Smooth muscle cell (in vitro differentiated cells): Measurements from ENCODE around the gene KRTAP19-1. TPM values are rescaled to one million over a fixed set of nuclear protein-coding genes. Genes with fewer than 3 reads are reported as not detected.

ENCODE experiments used
- DNase-seq: peaks from one replicate; lab custom pipeline; 2025; ENCODE audit not compliant: unreplicated experiment; lab: John Stamatoyannopoulos, UW
- H2AFZ ChIP-seq: fragments of 200-600 bp; sonication (generic); 2 replicates; pipeline ENCODE4 v1.6.0; 2016; ENCODE audit warnings: antibody characterized with exemption, low read depth, mild to moderate bottlenecking
- H3F3A ChIP-seq: fragments of 200-600 bp; sonication (generic); 2 replicates; pipeline ENCODE4 v1.6.0; 2017; ENCODE audit warnings: antibody characterized with exemption, low read depth
- H3K27ac ChIP-seq: fragments of 200-600 bp; sonication (generic); 2 replicates; pipeline ENCODE4 v1.5.1; 2016; ENCODE audit warnings: low read depth, mild to moderate bottlenecking
- H3K27me3 ChIP-seq: fragments of 200-600 bp; sonication (generic); 2 replicates; pipeline ENCODE4 v1.6.1; 2016; ENCODE audit warnings: low read depth, mild to moderate bottlenecking
- H3K36me3 ChIP-seq: fragments of 200-600 bp; sonication (generic); 2 replicates; pipeline ENCODE4 v1.5.1; 2016; ENCODE audit warnings: low read depth
- H3K4me1 ChIP-seq: fragments of 200-600 bp; sonication (generic); 2 replicates; pipeline ENCODE4 v1.5.1; 2016; ENCODE audit warnings: low read depth
- H3K4me2 ChIP-seq: fragments of 200-600 bp; sonication (generic); 2 replicates; pipeline ENCODE4 v1.6.0; 2016; ENCODE audit warnings: mild to moderate bottlenecking
- H3K4me3 ChIP-seq: fragments of 200-600 bp; sonication (generic); 2 replicates; pipeline ENCODE4 v1.5.1; 2016; ENCODE audit warnings: mild to moderate bottlenecking
- H3K79me2 ChIP-seq: fragments of 200-600 bp; sonication (generic); 2 replicates; pipeline ENCODE4 v1.6.0; 2016; ENCODE audit warnings: low read depth, mild to moderate bottlenecking
- H3K9ac ChIP-seq: fragments of 200-600 bp; sonication (generic); 2 replicates; pipeline ENCODE4 v1.6.0; 2016; ENCODE audit warnings: low read depth
- H3K9me3 ChIP-seq: fragments of 200-600 bp; sonication (generic); replicated peaks from 2 replicates; pipeline ENCODE4 v1.5.1; 2016; ENCODE audit warnings: low read depth
- H4K20me1 ChIP-seq: fragments of 200-600 bp; sonication (generic); 2 replicates; pipeline ENCODE4 v1.6.0; 2016; ENCODE audit warnings: low read depth
- WGBS: methylation state at CpG from one replicate; pipeline ENCODE4 v1.1.7; 2016; ENCODE audit warnings: low lambda C conversion rate; 5-methylcytosine and 5-hydroxymethylcytosine counted together
- polyA plus RNA-seq: library from polyadenylated mRNA; unstranded; fragments of >200 nt; fragmentation: Nextera tagmentation; extraction: Ambion mirVana; gene quantifications from 2 replicates; pipeline ENCODE4 v1.2.1, GENCODE V29; 2016
- total RNA-seq: library from RNA; depleted of rRNA; stranded (reverse); fragments of >200 nt; gene quantifications from 2 replicates; pipeline ENCODE4 v1.2.3, GENCODE V29; 2014
- TF ChIP-seq, protein P1 (sequence below): fragments of 200-600 bp; sonication (generic); IDR thresholded peaks from 2 replicates; pipeline ENCODE4 v1.5.1; 2017; ENCODE audit warnings: borderline replicate concordance, mild to moderate bottlenecking, antibody characterized with exemption; ENCODE audit not compliant: insufficient read depth, poor library complexity, severe bottlenecking

Gene KRTAP19-1
- total and polyA plus RNA-seq, 2 experiments from 2014 or later, result 0.72 TPM; not detected in 1

DNA sequence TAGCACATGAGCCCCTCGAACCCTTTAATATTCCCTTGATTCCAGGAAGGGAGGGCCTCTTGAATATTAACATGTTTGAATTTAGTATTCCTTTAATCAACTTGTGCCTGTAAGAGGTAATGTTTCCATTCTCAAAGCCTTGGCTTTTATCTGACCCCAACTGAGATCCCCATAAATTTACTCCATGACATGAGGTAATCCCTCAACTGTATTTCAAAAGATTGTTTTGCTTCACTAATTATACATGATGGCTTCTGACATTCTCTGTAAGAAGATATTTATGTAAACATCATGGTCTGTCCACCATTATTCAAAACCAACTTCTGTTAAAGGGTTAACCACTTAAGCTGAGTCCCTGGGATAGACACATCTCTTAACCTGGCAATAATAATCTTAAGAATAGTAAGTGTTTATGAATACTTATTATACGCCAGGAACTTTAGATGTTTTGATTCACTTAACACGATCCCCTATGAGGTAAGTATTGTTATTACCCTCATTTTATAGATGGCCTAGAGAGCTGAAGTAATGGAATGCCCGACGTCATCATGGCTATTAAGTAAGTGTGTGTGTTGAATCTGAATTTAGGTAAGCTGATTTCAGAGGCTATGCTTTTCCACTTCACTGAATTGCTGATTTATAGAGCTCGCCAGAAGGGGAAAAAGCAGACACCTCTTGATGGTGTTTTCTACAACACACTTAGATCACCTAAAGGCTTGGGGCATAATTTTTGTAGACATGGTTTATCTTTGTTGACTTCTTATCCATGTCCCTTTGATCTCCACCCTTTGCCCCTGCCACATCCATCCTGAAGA, 11.1 kb downstream of the KRTAP19-1 start:
- no peak overlapping the region for H3K4me3 ChIP-seq
- H3K4me2 ChIP-seq, result no peak overlapping the region
- H3K9me3 ChIP-seq, result no peaks in the 10 kb centered on the region
- H3K4me1 ChIP-seq, result no peaks in the 10 kb centered on the region
- no peak overlapping the region for H2AFZ ChIP-seq
- 83% methylated on average over 6 of the region's 6 CpGs for WGBS
- H3K27ac ChIP-seq, result no peak overlapping the region
- H3K27me3 ChIP-seq, result no peaks in the 10 kb centered on the region
- TF ChIP-seq, protein P1, sequence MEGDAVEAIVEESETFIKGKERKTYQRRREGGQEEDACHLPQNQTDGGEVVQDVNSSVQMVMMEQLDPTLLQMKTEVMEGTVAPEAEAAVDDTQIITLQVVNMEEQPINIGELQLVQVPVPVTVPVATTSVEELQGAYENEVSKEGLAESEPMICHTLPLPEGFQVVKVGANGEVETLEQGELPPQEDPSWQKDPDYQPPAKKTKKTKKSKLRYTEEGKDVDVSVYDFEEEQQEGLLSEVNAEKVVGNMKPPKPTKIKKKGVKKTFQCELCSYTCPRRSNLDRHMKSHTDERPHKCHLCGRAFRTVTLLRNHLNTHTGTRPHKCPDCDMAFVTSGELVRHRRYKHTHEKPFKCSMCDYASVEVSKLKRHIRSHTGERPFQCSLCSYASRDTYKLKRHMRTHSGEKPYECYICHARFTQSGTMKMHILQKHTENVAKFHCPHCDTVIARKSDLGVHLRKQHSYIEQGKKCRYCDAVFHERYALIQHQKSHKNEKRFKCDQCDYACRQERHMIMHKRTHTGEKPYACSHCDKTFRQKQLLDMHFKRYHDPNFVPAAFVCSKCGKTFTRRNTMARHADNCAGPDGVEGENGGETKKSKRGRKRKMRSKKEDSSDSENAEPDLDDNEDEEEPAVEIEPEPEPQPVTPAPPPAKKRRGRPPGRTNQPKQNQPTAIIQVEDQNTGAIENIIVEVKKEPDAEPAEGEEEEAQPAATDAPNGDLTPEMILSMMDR, result no peak
- no peaks in the 10 kb centered on the region for H3K79me2 ChIP-seq
- H4K20me1 ChIP-seq, result no peaks in the 10 kb centered on the region
- no peak for DNase-seq
- H3K9ac ChIP-seq, result no peak overlapping the region
- no peaks in the 10 kb centered on the region for H3F3A ChIP-seq
- H3K36me3 ChIP-seq, result no peaks in the 10 kb centered on the region

DNA sequence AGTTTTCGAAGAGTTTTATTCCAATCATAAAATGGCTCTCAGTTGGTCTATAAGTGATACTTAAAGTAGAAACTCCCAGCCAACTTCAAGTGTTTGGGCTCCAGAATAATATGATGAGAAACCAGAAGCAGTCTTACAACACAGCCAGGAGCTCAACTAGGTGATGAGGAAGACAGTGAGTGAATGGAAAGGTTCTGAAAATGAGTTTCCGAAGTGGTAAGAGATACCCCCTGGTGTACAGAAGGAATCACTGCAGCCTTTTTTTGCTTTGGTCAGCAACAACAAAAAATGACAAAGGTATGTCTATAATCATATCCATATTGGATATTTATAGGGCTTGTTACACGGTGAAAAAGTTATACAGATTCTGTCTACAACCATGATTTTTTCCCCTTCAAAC, 16.5 kb downstream of the KRTAP19-1 start:
- H3K4me3 ChIP-seq, result no peak overlapping the region
- TF ChIP-seq, protein P1, result peak; percentile 55

DNA sequence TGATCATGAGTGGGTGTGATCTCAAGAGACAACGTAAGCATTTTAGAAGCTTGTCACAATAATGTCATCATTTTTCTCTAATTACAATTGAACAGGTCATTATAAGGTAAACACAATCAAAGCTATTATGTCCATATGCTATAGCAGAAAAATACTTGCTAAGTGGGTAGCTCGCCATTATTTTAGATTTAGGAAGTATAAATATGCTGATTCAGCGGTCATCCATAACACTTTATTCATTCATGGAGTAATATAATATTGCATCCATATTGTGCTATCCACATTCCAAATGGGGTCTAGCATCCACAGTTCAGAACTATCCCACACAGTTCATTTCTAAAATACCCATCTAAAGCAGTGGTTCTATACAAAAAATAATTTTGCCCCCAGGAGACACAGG, 31.7 kb downstream of the KRTAP19-1 start:
- Histone ChIP-seq H3K9me3 (no peaks in the 10 kb centered on the region), H3K4me3 (no peak overlapping the region), H3K9ac (no peak overlapping the region), H3F3A (no peaks in the 10 kb centered on the region), H3K27ac (no peak overlapping the region), H3K4me2 (no peak overlapping the region), H3K27me3 (no peaks in the 10 kb centered on the region), H3K79me2 (no peaks in the 10 kb centered on the region), H3K4me1 (no peaks in the 10 kb centered on the region), H3K36me3 (no peaks in the 10 kb centered on the region), H2AFZ (no peak overlapping the region), H4K20me1 (no peaks in the 10 kb centered on the region)
- TF ChIP-seq, protein P1, result no peak
- WGBS, result 88% methylated on average over 3 of the region's 3 CpGs
- DNase-seq, result no peak

More for the DNA sequence above, 16.5 kb downstream of the KRTAP19-1 start:
- DNase-seq, result no peak
- Histone ChIP-seq H2AFZ (peak overlapping the region; percentile 3), H3K27me3 (no peaks in the 10 kb centered on the region), H3K27ac (no peak overlapping the region), H3K4me1 (no peaks in the 10 kb centered on the region), H3K4me2 (no peak overlapping the region), H3K9ac (no peak overlapping the region), H3K79me2 (no peaks in the 10 kb centered on the region), H3F3A (no peaks in the 10 kb centered on the region), H4K20me1 (no peaks in the 10 kb centered on the region), H3K36me3 (no peaks in the 10 kb centered on the region), H3K9me3 (no peaks in the 10 kb centered on the region)
- 54% methylated on average over 3 of the region's 3 CpGs for WGBS

DNA sequence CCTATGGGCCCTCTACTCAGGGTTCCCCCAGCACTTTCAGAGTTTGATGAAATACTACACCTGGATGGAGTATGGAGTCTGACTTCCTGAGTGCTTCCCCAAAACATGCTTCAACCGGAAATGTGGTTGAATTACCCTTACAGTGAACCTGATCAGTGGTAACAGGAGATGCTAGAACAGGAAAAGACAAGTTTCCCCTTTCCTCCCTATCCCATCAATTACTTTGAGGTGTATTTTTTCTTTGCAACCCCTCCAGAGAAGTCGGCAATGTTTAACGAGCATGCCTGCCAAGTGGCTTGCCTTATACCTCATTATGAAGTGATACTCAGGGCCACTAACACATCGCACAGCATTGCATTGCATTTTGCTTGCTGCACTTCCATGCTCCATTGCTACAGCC, 33.1 kb downstream of the KRTAP19-1 start:
- no peak overlapping the region for H3K27ac ChIP-seq
- 73% methylated on average over 4 of the region's 4 CpGs for WGBS
- TF ChIP-seq, protein P1, result no peak
- DNase-seq, result no peak
- no peaks in the 10 kb centered on the region for H3K9me3 ChIP-seq
- no peak overlapping the region for H3K9ac ChIP-seq
- H3K27me3 ChIP-seq, result no peaks in the 10 kb centered on the region
- H3K4me3 ChIP-seq, result no peak overlapping the region
- no peaks in the 10 kb centered on the region for H3F3A ChIP-seq
- no peaks in the 10 kb centered on the region for H3K79me2 ChIP-seq
- H3K4me1 ChIP-seq, result no peaks in the 10 kb centered on the region
- no peaks in the 10 kb centered on the region for H3K36me3 ChIP-seq
- H3K4me2 ChIP-seq, result no peak overlapping the region
- H2AFZ ChIP-seq, result no peak overlapping the region
- H4K20me1 ChIP-seq, result no peaks in the 10 kb centered on the region
